ENCODE data around the gene UNK. TPM values are rescaled to one million over a fixed set of nuclear protein-coding genes. Genes with fewer than 3 reads are reported as not detected.
"Not testable (repeated sequence)": the region's sequence is repeated elsewhere in the genome, so short reads cannot be mapped to it uniquely, and the experiment has no call there.

Gene UNK
- polyA plus RNA-seq, 3 donors = 9.7 to 15.0 (median 13.9) TPM

- 59 to 77% (median 62%) methylated on average over 9 of the region's 9 CpGs for WGBS, 3 donors
- no peak overlapping the region for H3K27ac ChIP-seq (ENCODE audit: low read depth, low read length)
These were observed 65.1 kb downstream of the UNK start for GRCh38 chr17:75849724-75850123.

GRCh38 chr17:75850928-75851692, 66.5 kb downstream of the UNK start:
- no peak overlapping the region for H3K27ac ChIP-seq (ENCODE audit: low read depth, low read length)
- WGBS, 3 donors = 82 to 88% (median 83%) methylated on average over 12 of the region's 12 CpGs

DNA sequence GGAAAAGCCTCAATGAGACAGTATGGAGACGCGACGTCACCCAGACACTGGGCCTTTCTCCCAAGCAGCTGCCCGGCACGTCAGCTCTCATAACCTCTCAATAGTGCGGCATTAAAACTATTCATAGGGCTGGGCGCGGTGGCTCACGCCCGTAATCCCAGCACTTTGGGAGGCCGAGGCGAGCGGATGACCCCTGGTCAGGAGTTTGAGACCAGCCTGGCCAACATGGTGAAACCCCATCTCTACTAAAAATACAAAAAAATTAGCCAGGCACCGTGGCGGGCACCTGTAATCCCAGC, 67.0 kb downstream of the UNK start:
- WGBS, 3 donors = 93 to 95% (median 94%) methylated on average over 15 of the region's 15 CpGs
- not testable (repeated sequence) for H3K27ac ChIP-seq (ENCODE audit: low read depth, low read length)

- WGBS, 3 donors = 69 to 78% (median 76%) methylated on average over 7 of the region's 7 CpGs
- H3K27ac ChIP-seq (ENCODE audit: low read depth, low read length) = no peak overlapping the region
These were observed 68.8 kb downstream of the UNK start for GRCh38 chr17:75853433-75853832.

DNA sequence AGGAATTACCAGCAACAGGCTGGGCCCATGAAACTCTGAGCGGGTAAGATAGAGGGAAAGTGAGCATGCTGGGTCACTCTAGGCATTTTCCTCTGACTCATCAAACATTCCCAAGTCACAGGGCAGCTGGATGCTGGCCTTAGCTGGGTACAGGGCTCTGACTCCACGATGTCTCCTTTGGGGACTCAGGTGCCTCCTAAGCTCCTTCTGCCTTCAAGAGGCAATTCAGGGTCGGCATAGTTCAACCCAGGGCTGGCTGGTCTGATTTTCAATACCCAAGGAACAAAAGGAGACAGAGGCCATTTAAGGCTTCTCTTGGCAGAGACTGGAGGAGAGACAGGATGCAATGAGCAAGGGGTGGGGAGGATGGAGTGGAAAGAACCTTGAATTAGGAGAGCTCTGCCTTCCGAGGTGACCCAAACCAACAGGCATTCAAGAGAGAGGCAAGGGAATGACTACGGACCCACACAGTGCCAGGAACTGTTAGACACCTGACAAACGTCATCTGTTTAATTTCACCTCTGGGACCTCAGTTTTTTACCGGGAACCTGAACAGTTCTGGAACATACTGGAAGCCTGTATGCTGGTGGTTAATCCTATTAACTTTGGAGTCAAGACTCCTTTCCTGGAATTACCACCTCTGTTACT, 69.6 kb downstream of the UNK start:
- peak overlapping the region; percentile 61 for H3K27ac ChIP-seq (ENCODE audit: low read depth, low read length)
- WGBS, 3 donors = 15 to 32% (median 19%) methylated on average over 7 of the region's 7 CpGs

DNA sequence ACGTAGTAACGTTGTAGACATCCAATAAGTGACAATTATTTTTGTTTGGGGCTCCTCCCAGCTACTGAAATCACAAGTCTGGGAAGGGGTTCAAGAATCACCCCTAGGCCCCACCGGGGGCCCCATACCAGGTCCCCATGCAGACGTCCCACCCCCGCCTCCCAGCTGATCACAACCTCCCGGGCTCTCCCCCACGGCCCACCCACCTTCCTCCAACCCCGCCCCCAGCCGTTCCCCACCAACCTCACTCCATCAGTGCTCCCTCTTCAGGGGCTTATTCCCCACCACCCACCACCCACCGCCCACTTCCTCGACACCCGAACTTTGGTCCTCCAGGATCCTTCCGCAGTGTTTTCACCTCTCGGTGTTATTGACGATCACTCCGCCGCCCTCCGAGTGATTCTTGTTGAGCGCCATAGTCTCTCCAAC, 70.3 kb downstream of the UNK start:
- H3K27ac ChIP-seq (ENCODE audit: low read depth, low read length) = peak overlapping the region; percentile 61
- 0% methylated on average over 17 to 19 of the region's 19 CpGs for WGBS, 3 donors

- WGBS, 3 donors = 0% methylated on average over 57 to 58 of the region's 58 CpGs
- H3K27ac ChIP-seq (ENCODE audit: low read depth, low read length) = peak within 1 kb of the TSS; percentile 61
These were observed 70.9 kb downstream of the UNK start, which contains the start of gene WBP2 for GRCh38 chr17:75855310-75856061. WBP2 (minus strand) TSS chr17:75855335; CDS start chr17:75855297, 38 bp downstream.

GRCh38 chr17:75856062-75856756, 71.6 kb downstream of the UNK start:
- peak overlapping the region; percentile 53 for H3K27ac ChIP-seq (ENCODE audit: low read depth, low read length)
- 1 to 2% (median 1%) methylated on average over 15 to 24 of the region's 24 CpGs for WGBS, 3 donors

GRCh38 chr17:75859358-75859757, 74.8 kb downstream of the UNK start:
- H3K27ac ChIP-seq (ENCODE audit: low read depth, low read length) = not testable (repeated sequence)

GRCh38 chr17:75861927-75862317, 77.3 kb downstream of the UNK start:
- H3K27ac ChIP-seq (ENCODE audit: low read depth, low read length) = no peak overlapping the region
- WGBS, 3 donors = 59 to 85% (median 66%) methylated on average over 9 of the region's 9 CpGs

More at GRCh38 chr17:75859358-75859757, 74.8 kb downstream of the UNK start:
- WGBS, 3 donors = 86 to 89% (median 88%) methylated on average over 10 of the region's 10 CpGs

GRCh38 chr17:75864448-75864871, 79.9 kb downstream of the UNK start:
- no peak overlapping the region for H3K27ac ChIP-seq (ENCODE audit: low read depth, low read length)
- 13 to 67% (median 27%) methylated on average over 8 of the region's 8 CpGs for WGBS, 3 donors

DNA sequence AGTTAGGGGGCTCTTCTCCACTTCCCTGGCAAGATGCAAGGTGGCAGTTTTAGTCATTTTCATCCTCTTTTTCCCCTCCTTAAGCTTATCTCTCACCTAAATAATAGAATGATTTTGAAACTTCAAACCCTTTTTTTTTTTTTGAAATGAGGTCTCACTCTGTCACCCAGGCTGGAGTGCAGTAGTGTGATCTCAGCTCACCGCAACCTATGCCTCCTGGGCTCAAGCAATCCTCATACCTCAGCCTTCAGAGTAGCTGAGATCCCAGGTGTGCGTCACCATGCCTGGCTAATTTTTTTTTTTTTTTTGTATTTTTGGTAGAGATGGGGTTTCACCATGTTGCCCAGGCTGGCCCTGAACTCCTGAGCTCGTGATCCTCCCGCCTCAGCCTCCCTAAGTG, 80.3 kb downstream of the UNK start:
- WGBS, 3 donors = 75 to 86% (median 85%) methylated on average over 4 of the region's 4 CpGs
- H3K27ac ChIP-seq (ENCODE audit: low read depth, low read length) = not testable (repeated sequence)

GRCh38 chr17:75865404-75866188, 81.0 kb downstream of the UNK start:
- 83 to 85% (median 84%) methylated on average over 14 to 17 of the region's 17 CpGs for WGBS, 3 donors
- not testable (repeated sequence) for H3K27ac ChIP-seq (ENCODE audit: low read depth, low read length)

GRCh38 chr17:75868730-75869281, 84.2 kb downstream of the UNK start:
- not testable (repeated sequence) for H3K27ac ChIP-seq (ENCODE audit: low read depth, low read length)
- WGBS, 3 donors = 82 to 85% (median 85%) methylated on average over 12 of the region's 12 CpGs

DNA sequence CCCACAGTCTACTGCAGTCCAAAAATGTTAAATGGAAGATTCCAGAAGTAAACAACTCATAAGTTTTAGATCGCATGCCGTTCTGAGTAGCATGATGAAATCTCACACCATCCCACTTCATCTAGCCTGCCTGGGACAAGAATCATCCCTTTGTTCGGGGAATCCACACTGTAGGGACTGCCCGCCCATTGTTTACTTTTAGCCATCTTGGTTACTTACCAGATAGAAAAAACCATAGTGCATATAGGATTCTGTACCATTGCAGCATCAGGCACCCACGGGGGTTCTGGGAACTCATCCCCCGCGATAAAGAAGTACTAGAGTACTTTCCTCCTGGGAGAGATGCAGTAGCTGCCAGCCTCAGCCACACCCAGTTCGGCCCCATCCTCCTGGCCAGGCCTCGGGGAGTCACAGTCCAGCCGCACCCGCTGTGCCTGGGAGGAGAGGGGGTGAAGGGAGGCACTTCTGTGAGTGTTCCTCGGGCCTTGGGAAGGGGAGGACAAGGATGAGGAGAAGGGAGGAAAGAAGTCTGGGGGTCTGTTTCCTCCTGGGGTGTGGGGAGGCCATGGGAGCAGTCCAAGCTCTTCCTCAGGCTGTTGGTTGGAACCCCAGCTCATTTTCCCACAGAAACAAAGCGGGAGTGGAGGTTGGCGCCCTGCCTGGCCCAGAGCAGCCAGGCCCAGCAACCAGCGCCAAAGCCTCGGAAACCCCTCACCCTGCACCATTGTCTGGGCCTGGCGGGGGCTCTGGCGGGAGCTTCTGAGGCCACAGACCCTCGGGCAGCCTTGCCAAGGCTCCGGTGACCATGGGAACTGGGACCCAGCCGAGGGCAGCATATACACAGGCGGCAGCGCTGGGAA, 84.9 kb downstream of the UNK start:
- H3K27ac ChIP-seq (ENCODE audit: low read depth, low read length) = peak overlapping the region; percentile 58
- WGBS, 3 donors = 41 to 65% (median 45%) methylated on average over 23 of the region's 23 CpGs

- peak overlapping the region; percentile 58 for H3K27ac ChIP-seq (ENCODE audit: low read depth, low read length)
- WGBS, 3 donors = 61 to 84% (median 69%) methylated on average over 10 of the region's 10 CpGs
These were observed 85.6 kb downstream of the UNK start for GRCh38 chr17:75870228-75870627.
